HCT116 (cell line): Measurements from ENCODE around the gene NLRP1. TPM values are rescaled to one million over a fixed set of nuclear protein-coding genes. Genes with fewer than 3 reads are reported as not detected.

ENCODE experiments used
- ATAC-seq: fragments of 200-7000 bp; cut with Tn5 transposase; 2 replicates; pipeline ENCODE4 v1.9.1; 2020; ENCODE audit warnings: mild to moderate bottlenecking, moderate library complexity
- BruUV-seq: library from RNA; stranded (reverse); fragments of 400-500 nt; replicated peaks from 2 replicates; lab custom pipeline; 2021; lab: Mats Ljungman, UMichigan
- CTCF ChIA-PET: fragments of 300-600 bp; sonication (Branson Sonifier 250); formaldehyde crosslinking; loops from one replicate; lab custom pipeline; 2021; ENCODE audit warnings: antibody characterized with exemption; lab: Charles Lee
- POLR2A ChIA-PET: fragments of 300-600, 350-600 bp; sonication (Branson Sonifier 250); formaldehyde crosslinking; loops from one replicate; lab custom pipeline; 2021; ENCODE audit warnings: antibody characterized with exemption; lab: Charles Lee
- RAD21 ChIA-PET, 2 experiments: fragments of 300-600 bp; sonication (Branson Sonifier 250); formaldehyde crosslinking; loops; one replicate each; lab custom pipeline; 2023; ENCODE audit warnings: low total read pairs in 2 of 2; ENCODE audit not compliant: uncharacterized antibody in 2 of 2, unreplicated experiment in 2 of 2, low non-redundant PET in 1 of 2; lab: Charles Lee
- DNase-seq: peaks from one replicate; pipeline ENCODE4 v3.0.0-alpha.2; 2010; ENCODE audit warnings: low read depth, low spot score
- H2AFZ ChIP-seq: fragments of 200-600 bp; shearing (Covaris generic), sonication (generic); 2 replicates; pipeline ENCODE4 v1.6.1; 2017; ENCODE audit warnings: low read depth, mixed run types, mixed read lengths, antibody characterized with exemption, low read length; ENCODE audit not compliant: poor library complexity, severe bottlenecking
- H3K27ac ChIP-seq: 2 replicates; pipeline ENCODE4 v1.5.1; 2012; ENCODE audit warnings: low read depth, low read length
- H3K27me3 ChIP-seq: fragments of 200-600 bp; sonication (generic); 2 replicates; pipeline ENCODE4 v1.6.1; 2016; ENCODE audit warnings: mixed run types, low read length, mixed read lengths; ENCODE audit not compliant: insufficient read depth
- H3K36me3 ChIP-seq, 2 experiments: fragments of 200-500 bp in 1 of 2; fragments of 200-600 bp in 1 of 2; sonication (Bioruptor generic) in 1 of 2; sonication (generic) in 1 of 2; 2 replicates each; pipeline versions ENCODE4 v1.5.1 to v1.6.1; 2014 to 2016; ENCODE audit warnings: low read length in 2 of 2, inconsistent platforms in 1 of 2, mixed read lengths in 1 of 2, mixed run types in 1 of 2; ENCODE audit not compliant: insufficient read depth in 2 of 2, control insufficient read depth in 1 of 2
- H3K4me1 ChIP-seq, 2 experiments: fragments of 200-600 bp in 1 of 2; sonication (generic) in 1 of 2; 2 replicates each; pipeline versions ENCODE4 v1.5.1 to v1.6.1; 2012 to 2017; ENCODE audit warnings: low read length in 2 of 2, inconsistent platforms in 1 of 2, mild to moderate bottlenecking in 1 of 2, mixed read lengths in 1 of 2, mixed run types in 1 of 2, moderate library complexity in 1 of 2; ENCODE audit not compliant: insufficient read depth in 2 of 2, control insufficient read depth in 1 of 2
- H3K4me2 ChIP-seq: fragments of 200-600 bp; sonication (generic); 2 replicates; pipeline ENCODE4 v1.6.1; 2017; ENCODE audit warnings: mixed run types, low read length, mixed read lengths
- H3K4me3 ChIP-seq, 2 experiments: fragments of 200-600 bp in 1 of 2; sonication (generic) in 1 of 2; replicated peaks in 1 of 2; 2 replicates each; pipeline ENCODE4 v1.5.1; 2011 to 2016; ENCODE audit warnings: low read length in 2 of 2, control low read depth in 1 of 2, low read depth in 1 of 2, mild to moderate bottlenecking in 1 of 2, mixed read lengths in 1 of 2, mixed run types in 1 of 2
- H3K79me2 ChIP-seq: fragments of 200-600 bp; sonication (generic); 2 replicates; pipeline ENCODE4 v1.6.1; 2017; ENCODE audit warnings: mild to moderate bottlenecking, mixed run types, low read length, moderate library complexity, mixed read lengths; ENCODE audit not compliant: insufficient read depth
- H3K9ac ChIP-seq: fragments of 200-600 bp; sonication (generic); 2 replicates; pipeline ENCODE4 v1.6.1; 2016; ENCODE audit warnings: low read length, mixed read lengths
- H3K9me2 ChIP-seq: fragments of 200-600 bp; sonication (generic), shearing (Covaris generic); 2 replicates; pipeline ENCODE4 v1.6.1; 2017; ENCODE audit warnings: mixed run types, mild to moderate bottlenecking, moderate library complexity; ENCODE audit not compliant: insufficient read depth
- H3K9me3 ChIP-seq, 2 experiments: fragments of 200-500 bp in 1 of 2; fragments of 200-600 bp in 1 of 2; sonication (Bioruptor generic) in 1 of 2; sonication (generic) in 1 of 2; 2 replicates each; pipeline ENCODE4 v1.6.1; 2014 to 2017; ENCODE audit warnings: low read length in 2 of 2, mixed read lengths in 2 of 2, inconsistent platforms in 1 of 2, low read depth in 1 of 2, mild to moderate bottlenecking in 1 of 2, mixed run types in 1 of 2, moderate library complexity in 1 of 2; ENCODE audit not compliant: control insufficient read depth in 1 of 2, insufficient read depth in 1 of 2
- H4K20me1 ChIP-seq: fragments of 200-600 bp; sonication (generic), shearing (Covaris generic); 2 replicates; pipeline ENCODE4 v1.6.1; 2017; ENCODE audit warnings: mixed run types, mild to moderate bottlenecking, moderate library complexity; ENCODE audit not compliant: insufficient read depth
- CTCF ChIP-seq, 3 experiments: fragments of 200-600 bp in 1 of 3; sonication (generic) in 1 of 3; IDR thresholded peaks in 2 of 3; conservative IDR thresholded peaks in 1 of 3; 2 replicates each; pipeline ENCODE4 v1.5.1; 2012 to 2017; ENCODE audit warnings: low read depth in 2 of 3, low read length in 2 of 3, antibody characterized with exemption in 1 of 3, borderline replicate concordance in 1 of 3, control low read depth in 1 of 3, mild to moderate bottlenecking in 1 of 3, mixed read lengths in 1 of 3, mixed run types in 1 of 3, moderate library complexity in 1 of 3; ENCODE audit not compliant: insufficient read depth in 1 of 3
- RAD21 ChIP-seq: IDR thresholded peaks from 2 replicates; pipeline ENCODE4 v1.6.1; 2012; ENCODE audit warnings: low read depth, mild to moderate bottlenecking
- intact Hi-C: fragments of 100-400 bp; cut with micrococcal nuclease; formaldehyde crosslinking; loops from 2 replicates; pipeline ENCODE4 v1.10.0; 2022
- total RNA-seq: library from RNA; stranded (reverse); gene quantifications from one replicate; pipeline ENCODE4 v1.2.1, GENCODE V29; 2021; ENCODE audit not compliant: unreplicated experiment
- TF ChIP-seq, protein P1 (sequence below): IDR thresholded peaks from 2 replicates; pipeline ENCODE4 v1.6.1; 2011; ENCODE audit warnings: mild to moderate bottlenecking, low read length, moderate library complexity; ENCODE audit not compliant: insufficient replicate concordance; ENCODE audit errors: extremely low read depth

NLRP1 gene
- total RNA-seq, 1 experiment from 2014 or later: 7.2 TPM

- Histone ChIP-seq H3K9ac (no peak overlapping the region), H3K9me3 (no peaks in the 10 kb centered on the region), H3K4me1 (no peaks in the 10 kb centered on the region), H3K36me3 (no peaks in the 10 kb centered on the region), H3K27ac (no peak overlapping the region), H3K79me2 (no peaks in the 10 kb centered on the region), H2AFZ (peak overlapping the region; percentile 82), H3K4me3 (no peak overlapping the region), H3K4me2 (no peak overlapping the region), H3K27me3 (peaks cover 38% of the 10 kb centered on the region), H3K9me2 (no peaks in the 10 kb centered on the region), H4K20me1 (no peaks in the 10 kb centered on the region)
- no TSS peak for BruUV-seq
- intact Hi-C loops: loop anchor here (1.0 to 10.0 kb wide), 3 partner anchors 472 to 830 kb away; no protein-coding TSS in a partner anchor
- TF ChIP-seq RAD21: peak; percentile 72
- TF ChIP-seq, protein P1, sequence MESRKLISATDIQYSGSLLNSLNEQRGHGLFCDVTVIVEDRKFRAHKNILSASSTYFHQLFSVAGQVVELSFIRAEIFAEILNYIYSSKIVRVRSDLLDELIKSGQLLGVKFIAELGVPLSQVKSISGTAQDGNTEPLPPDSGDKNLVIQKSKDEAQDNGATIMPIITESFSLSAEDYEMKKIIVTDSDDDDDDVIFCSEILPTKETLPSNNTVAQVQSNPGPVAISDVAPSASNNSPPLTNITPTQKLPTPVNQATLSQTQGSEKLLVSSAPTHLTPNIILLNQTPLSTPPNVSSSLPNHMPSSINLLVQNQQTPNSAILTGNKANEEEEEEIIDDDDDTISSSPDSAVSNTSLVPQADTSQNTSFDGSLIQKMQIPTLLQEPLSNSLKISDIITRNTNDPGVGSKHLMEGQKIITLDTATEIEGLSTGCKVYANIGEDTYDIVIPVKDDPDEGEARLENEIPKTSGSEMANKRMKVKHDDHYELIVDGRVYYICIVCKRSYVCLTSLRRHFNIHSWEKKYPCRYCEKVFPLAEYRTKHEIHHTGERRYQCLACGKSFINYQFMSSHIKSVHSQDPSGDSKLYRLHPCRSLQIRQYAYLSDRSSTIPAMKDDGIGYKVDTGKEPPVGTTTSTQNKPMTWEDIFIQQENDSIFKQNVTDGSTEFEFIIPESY: no peak
- TF ChIP-seq CTCF (IDR thresholded peaks at IDR 0.05 in 2 of 3, conservative IDR thresholded peaks at IDR 0.05 in 1 of 3; ENCODE audit: borderline replicate concordance in 1 of 3, insufficient read depth in 1 of 3, low read depth in 2 of 3, low read length in 2 of 3): peak; percentile 25 to 76 (median 68); a peak in 5 of 6 replicates
- peak; percentile 68 for ATAC-seq
- RAD21 ChIA-PET: interaction anchor here in 1 of 2 experiments (0.7 kb wide), 1 partner anchor 114 kb away, joined by 3 read pairs; no protein-coding TSS in a partner anchor
- CTCF ChIA-PET: interaction anchor here (0.6 to 2.0 kb wide), 10 partner anchors 14 to 844 kb away, joined by 3 to 11 read pairs (median 4); no protein-coding TSS in a partner anchor
- POLR2A ChIA-PET: no interaction called here
- DNase-seq: peak; percentile 29
Measured at GRCh38 chr17:5592382-5592781, 8.1 kb upstream of the NLRP1 start.
